CD14-positive monocyte (primary cell): ENCODE measurements around the gene MMP2. TPM values are rescaled to one million over a fixed set of nuclear protein-coding genes. Genes with fewer than 3 reads are reported as not detected.

Experiments used
- DNase-seq, 3 donors: peaks; one replicate each; pipeline ENCODE4 v3.0.0-alpha.2; 2011 to 2022
- H2AFZ ChIP-seq: 2 replicates; pipeline ENCODE4 v1.6.0; 2012; ENCODE audit warnings: mild to moderate bottlenecking, low read depth, low read length, inconsistent platforms; ENCODE audit not compliant: insufficient read depth, poor library complexity, severe bottlenecking
- H3K27ac ChIP-seq, 2 donors: 1 replicate in 1 of 2; 2 replicates in 1 of 2; pipeline ENCODE4 v1.5.1; 2012 to 2013; ENCODE audit warnings: low read length in 2 of 2, control low read depth in 1 of 2, inconsistent platforms in 1 of 2, low read depth in 1 of 2, mild to moderate bottlenecking in 1 of 2
- H3K27me3 ChIP-seq, 2 donors: one replicate each; pipeline versions ENCODE4 v1.6.0 to v1.6.1; 2011 to 2013; ENCODE audit warnings: low read length in 2 of 2; ENCODE audit not compliant: control insufficient read depth in 2 of 2, insufficient read depth in 2 of 2
- H3K36me3 ChIP-seq, 2 donors: replicated peaks in 1 of 2; 1 replicate in 1 of 2; 2 replicates in 1 of 2; pipeline versions ENCODE4 v1.5.1 to v1.6.1; 2012 to 2013; ENCODE audit warnings: low read length in 2 of 2, control low read depth in 1 of 2, inconsistent platforms in 1 of 2, mild to moderate bottlenecking in 1 of 2; ENCODE audit not compliant: insufficient read depth in 2 of 2, control insufficient read depth in 1 of 2
- H3K4me1 ChIP-seq, 2 donors: 1 replicate in 1 of 2; 2 replicates in 1 of 2; pipeline versions ENCODE4 v1.5.1 to v1.6.1; 2012 to 2013; ENCODE audit warnings: low read length in 2 of 2, control low read depth in 1 of 2, inconsistent platforms in 1 of 2, mild to moderate bottlenecking in 1 of 2, moderate library complexity in 1 of 2; ENCODE audit not compliant: insufficient read depth in 2 of 2, control insufficient read depth in 1 of 2
- H3K4me2 ChIP-seq: replicated peaks from 2 replicates; pipeline ENCODE3; 2012; ENCODE audit warnings: low read length, moderate library complexity, mild to moderate bottlenecking; ENCODE audit not compliant: poor library complexity, severe bottlenecking; ENCODE audit errors: extremely low read depth
- H3K4me3 ChIP-seq, 3 experiments: fragments of 200-600 bp in 1 of 3; sonication (generic) in 1 of 3; replicated peaks in 1 of 3; 1 replicate in 2 of 3; 2 replicates in 1 of 3; pipeline ENCODE4 v1.5.1; 2011 to 2013; ENCODE audit warnings: low read length in 3 of 3, mild to moderate bottlenecking in 3 of 3, control low read depth in 2 of 3, low read depth in 2 of 3, inconsistent platforms in 1 of 3, moderate library complexity in 1 of 3
- H3K79me2 ChIP-seq: 2 replicates; pipeline ENCODE4 v1.6.0; 2012; ENCODE audit warnings: mild to moderate bottlenecking, control low read depth, inconsistent platforms, low read length, moderate library complexity; ENCODE audit not compliant: insufficient read depth
- H3K9ac ChIP-seq: 2 replicates; pipeline ENCODE4 v1.6.0; 2017; ENCODE audit warnings: low read length, mild to moderate bottlenecking; ENCODE audit not compliant: insufficient read depth, poor library complexity, severe bottlenecking
- H3K9me3 ChIP-seq, 2 donors: replicated peaks in 1 of 2; 1 replicate in 1 of 2; 2 replicates in 1 of 2; pipeline versions ENCODE4 v1.5.1 to v1.6.1; 2012 to 2013; ENCODE audit warnings: low read length in 2 of 2, control low read depth in 1 of 2; ENCODE audit not compliant: control insufficient read depth in 1 of 2, insufficient read depth in 1 of 2
- H4K20me1 ChIP-seq: 2 replicates; pipeline ENCODE4 v1.6.0; 2012; ENCODE audit warnings: mild to moderate bottlenecking, low read length, control low read depth, moderate library complexity; ENCODE audit not compliant: insufficient read depth
- H3K27ac Mint-ChIP-seq, 7 donors: one replicate each; pipeline ENCODE4 v1.8.0; 2020; ENCODE audit warnings: mild to moderate bottlenecking in 7 of 7, mixed read lengths in 7 of 7, moderate library complexity in 6 of 7, inconsistent platforms in 2 of 7
- H3K27me3 Mint-ChIP-seq, 3 donors: one replicate each; pipeline ENCODE4 v1.8.0; 2021 to 2022; ENCODE audit warnings: low read depth in 3 of 3, mild to moderate bottlenecking in 3 of 3, mixed read lengths in 3 of 3, moderate library complexity in 3 of 3, inconsistent platforms in 1 of 3
- H3K36me3 Mint-ChIP-seq, 2 donors: one replicate each; pipeline ENCODE4 v1.8.0; 2020; ENCODE audit warnings: mixed read lengths in 2 of 2, inconsistent platforms in 1 of 2, mild to moderate bottlenecking in 1 of 2
- H3K4me1 Mint-ChIP-seq: one replicate; pipeline ENCODE4 v1.8.0; 2020; ENCODE audit warnings: mild to moderate bottlenecking, mixed read lengths
- H3K4me3 Mint-ChIP-seq, 2 donors: one replicate each; pipeline ENCODE4 v1.8.0; 2020; ENCODE audit warnings: mild to moderate bottlenecking in 2 of 2, mixed read lengths in 2 of 2, moderate library complexity in 1 of 2
- H3K9me3 Mint-ChIP-seq, 7 donors: one replicate each; pipeline ENCODE4 v1.8.0; 2020 to 2022; ENCODE audit warnings: mixed read lengths in 7 of 7, mild to moderate bottlenecking in 6 of 7, moderate library complexity in 6 of 7, inconsistent platforms in 2 of 7
- WGBS: methylation state at CpG from one replicate; pipeline ENCODE4 v1.1.5; 2013; ENCODE audit warnings: missing lambda C conversion rate; ENCODE audit not compliant: insufficient coverage; 5-methylcytosine and 5-hydroxymethylcytosine counted together
- intact Hi-C, 2 donors: fragments of 100-400 bp; cut with micrococcal nuclease; formaldehyde crosslinking; loops; one replicate each; pipeline versions ENCODE4 v1.15.0 to v1.15.1; 2023
- polyA plus RNA-seq, 3 donors: library from polyadenylated mRNA; depleted of rRNA in 1 of 3; unstranded in 2 of 3; stranded (reverse) in 1 of 3; fragments of 300-500 nt in 2 of 3; fragments of >200 nt in 1 of 3; fragmentation: Illumina TruSeq in 2 of 3; gene quantifications; 1 replicate in 2 of 3; 2 replicates in 1 of 3; pipeline ENCODE4 v1.2.3, GENCODE V29; 2012 to 2021
- TF ChIP-seq, protein P1 (sequence below): fragments of 200-600 bp; IDR thresholded peaks from one replicate; pipeline ENCODE4 v1.8.0; 2022; ENCODE audit warnings: antibody characterized with exemption, mild to moderate bottlenecking

Gene MMP2
- polyA plus RNA-seq, 3 donors, result not detected

DNA sequence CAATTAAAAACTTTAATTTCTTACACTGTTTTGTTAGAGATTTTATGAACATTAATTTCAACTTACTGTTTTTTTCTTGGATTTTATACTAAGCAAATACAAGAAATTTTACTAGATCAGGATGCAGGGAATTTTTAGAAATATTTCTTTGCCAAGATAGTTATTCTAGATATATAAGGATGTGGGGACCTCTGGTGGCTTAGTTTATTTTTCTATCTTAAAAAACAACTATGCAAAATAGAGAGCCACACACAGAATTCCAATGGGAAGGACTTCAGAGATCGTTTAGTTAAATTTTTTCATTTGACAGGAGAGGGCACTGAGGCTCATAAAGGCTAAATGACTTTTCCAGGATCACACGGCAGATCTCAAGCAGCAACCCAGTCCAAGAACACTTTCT is 64.5 kb downstream of the MMP2 start:
- no peak for DNase-seq
- no peaks in the 10 kb centered on the region for H3K79me2 ChIP-seq
- WGBS, result no CpG with 5 or more reads among the region's 2 CpGs
- no peak overlapping the region for H2AFZ ChIP-seq
- peaks cover 37 to 68% of the 10 kb centered on the region in 2 donors for H3K36me3 ChIP-seq
- H3K27ac ChIP-seq, result no peak overlapping the region
- intact Hi-C loops, result loop anchor here in 1 of 2 donors (10.0 kb wide), 1 partner anchor 79 kb away; no protein-coding TSS in a partner anchor
- peaks cover 29 to 30% of the 10 kb centered on the region in 2 donors for H3K36me3 Mint-ChIP-seq
- H3K4me1 Mint-ChIP-seq, result peaks cover 15% of the 10 kb centered on the region
- no peak overlapping the region for H3K4me2 ChIP-seq
- H3K4me3 ChIP-seq, result no peak overlapping the region
- H3K4me1 ChIP-seq, result peaks cover 13 to 33% of the 10 kb centered on the region in 2 donors
- no peaks in the 10 kb centered on the region for H3K27me3 ChIP-seq
- no peaks in the 10 kb centered on the region for H3K9me3 Mint-ChIP-seq
- H3K4me3 Mint-ChIP-seq, result no peak overlapping the region
- H3K9ac ChIP-seq, result no peak overlapping the region
- TF ChIP-seq, protein P1, sequence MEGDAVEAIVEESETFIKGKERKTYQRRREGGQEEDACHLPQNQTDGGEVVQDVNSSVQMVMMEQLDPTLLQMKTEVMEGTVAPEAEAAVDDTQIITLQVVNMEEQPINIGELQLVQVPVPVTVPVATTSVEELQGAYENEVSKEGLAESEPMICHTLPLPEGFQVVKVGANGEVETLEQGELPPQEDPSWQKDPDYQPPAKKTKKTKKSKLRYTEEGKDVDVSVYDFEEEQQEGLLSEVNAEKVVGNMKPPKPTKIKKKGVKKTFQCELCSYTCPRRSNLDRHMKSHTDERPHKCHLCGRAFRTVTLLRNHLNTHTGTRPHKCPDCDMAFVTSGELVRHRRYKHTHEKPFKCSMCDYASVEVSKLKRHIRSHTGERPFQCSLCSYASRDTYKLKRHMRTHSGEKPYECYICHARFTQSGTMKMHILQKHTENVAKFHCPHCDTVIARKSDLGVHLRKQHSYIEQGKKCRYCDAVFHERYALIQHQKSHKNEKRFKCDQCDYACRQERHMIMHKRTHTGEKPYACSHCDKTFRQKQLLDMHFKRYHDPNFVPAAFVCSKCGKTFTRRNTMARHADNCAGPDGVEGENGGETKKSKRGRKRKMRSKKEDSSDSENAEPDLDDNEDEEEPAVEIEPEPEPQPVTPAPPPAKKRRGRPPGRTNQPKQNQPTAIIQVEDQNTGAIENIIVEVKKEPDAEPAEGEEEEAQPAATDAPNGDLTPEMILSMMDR, result peak; percentile 25
- no peak overlapping the region for H3K27ac Mint-ChIP-seq
- peaks cover 0 to 2% (median 0%) of the 10 kb centered on the region in 3 donors for H3K27me3 Mint-ChIP-seq
- no peaks in the 10 kb centered on the region for H3K9me3 ChIP-seq
- no peaks in the 10 kb centered on the region for H4K20me1 ChIP-seq

DNA sequence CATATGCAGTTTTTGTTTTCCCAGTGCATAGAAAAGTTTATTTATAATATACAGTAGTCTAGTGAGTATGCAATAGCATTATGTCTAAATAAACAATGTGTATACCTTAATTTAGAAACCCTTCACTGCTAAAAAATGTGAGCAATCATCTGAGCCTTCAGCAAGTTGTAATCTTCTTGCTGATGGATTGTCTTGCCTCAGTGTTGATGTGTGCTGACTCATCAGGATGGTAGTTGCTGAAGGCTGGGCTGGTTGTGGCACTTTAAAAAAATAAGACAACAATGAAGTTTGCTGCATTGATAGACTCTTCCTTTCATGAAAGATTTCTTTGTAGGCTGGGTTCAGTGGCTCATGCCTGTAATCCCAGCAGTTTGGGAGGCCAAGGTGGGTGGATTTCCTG is 73.6 kb downstream of the MMP2 start:
- no peak overlapping the region for H3K4me2 ChIP-seq
- H3K4me3 ChIP-seq, result no peak overlapping the region
- intact Hi-C loops, result no loop called here
- peaks cover 61 to 97% of the 10 kb centered on the region in 2 donors for H3K36me3 ChIP-seq
- Mint-ChIP-seq H3K4me3 (no peak overlapping the region), H3K4me1 (no peaks in the 10 kb centered on the region), H3K27me3 (peaks cover 0 to 1% (median 0%) of the 10 kb centered on the region in 3 donors), H3K9me3 (peaks cover 0 to 6% (median 0%) of the 10 kb centered on the region in 7 donors), H3K36me3 (peaks cover 56 to 72% of the 10 kb centered on the region in 2 donors), H3K27ac (no peak overlapping the region)
- H3K27me3 ChIP-seq, result no peaks in the 10 kb centered on the region
- H3K27ac ChIP-seq, result no peak overlapping the region
- H3K9ac ChIP-seq, result no peak overlapping the region
- DNase-seq, result no peak
- H3K4me1 ChIP-seq, result no peaks in the 10 kb centered on the region
- TF ChIP-seq, protein P1, result no peak
- H4K20me1 ChIP-seq, result no peaks in the 10 kb centered on the region
- H3K9me3 ChIP-seq, result no peaks in the 10 kb centered on the region
- no peaks in the 10 kb centered on the region for H3K79me2 ChIP-seq
- no peak overlapping the region for H2AFZ ChIP-seq
